ENCODE measurements around the gene RPP38. TPM values are rescaled to one million over a fixed set of nuclear protein-coding genes. Genes with fewer than 3 reads are reported as not detected.

The RPP38 gene
- polyA plus RNA-seq, 1 of the 3 experiments (the other 2 are of a cell fraction) = 18.5 TPM

DNA sequence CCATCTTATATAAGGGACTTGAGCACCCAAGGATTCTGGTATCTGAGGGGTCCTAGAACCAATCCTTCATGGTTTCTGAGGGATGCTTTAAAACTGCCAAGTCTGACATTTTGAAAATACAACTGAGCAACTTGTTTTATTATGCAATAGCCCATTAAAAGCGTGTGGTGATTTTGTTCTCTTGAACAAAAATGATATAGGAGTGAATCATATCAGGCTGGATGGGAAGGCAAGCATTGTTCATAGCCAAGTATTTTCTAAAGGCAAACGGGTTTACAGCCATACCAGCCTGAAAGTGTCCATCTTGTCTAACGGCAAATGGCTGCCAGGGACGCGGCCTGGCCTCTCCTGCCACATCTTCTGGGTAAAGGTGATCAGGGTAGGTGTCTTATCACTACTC lies 23.4 kb downstream of the RPP38 start:
- no peak for TF ChIP-seq GABPA (IDR thresholded peaks at IDR 0.05; ENCODE audit: low read depth)
- TF ChIP-seq RCOR1 (IDR thresholded peaks at IDR 0.05; ENCODE audit: low read length) = no peak
- no peak for TF ChIP-seq GATA2 (CRISPR knock-in tag; IDR thresholded peaks at IDR 0.05)
- no peak for TF ChIP-seq RAD21 (IDR thresholded peaks at IDR 0.05; ENCODE audit: low read length)
- TF ChIP-seq TEAD4 (IDR thresholded peaks at IDR 0.05; ENCODE audit: borderline replicate concordance, insufficient read depth) = no peak
- no peak for TF ChIP-seq EZH2phosphoT487 (IDR thresholded peaks at IDR 0.05; ENCODE audit: borderline replicate concordance, low read depth)
- TF ChIP-seq MAX (IDR thresholded peaks at IDR 0.05; ENCODE audit: low read depth) = no peak
- TF ChIP-seq REST (IDR thresholded peaks at IDR 0.05; ENCODE audit: low read depth, low read length) = no peak
- no peak for TF ChIP-seq NFIC (IDR thresholded peaks at IDR 0.05; ENCODE audit: borderline replicate concordance)
- no peak for TF ChIP-seq RXRA (IDR thresholded peaks at IDR 0.05; ENCODE audit: borderline replicate concordance, low read depth)
- Histone ChIP-seq H3K9me3 (no peaks in the 10 kb centered on the region), H3K4me1 (ENCODE audit: control insufficient read depth in 1 of 2, insufficient read depth in 2 of 2, low read depth in 1 of 2, low read length in 1 of 2) (peaks cover 7 to 21% of the 10 kb centered on the region in 2 experiments; a peak in 3 of 4 replicates), H3K4me2 (no peak overlapping the region), H3F3A (replicated peaks; ENCODE audit: insufficient read depth) (peaks cover 5% of the 10 kb centered on the region), H3K27me3 (ENCODE audit: insufficient read depth) (no peaks in the 10 kb centered on the region), H3K79me2 (ENCODE audit: insufficient read depth) (peaks cover 2% of the 10 kb centered on the region; the same call in 1 of the 2 replicates), H4K20me1 (ENCODE audit: insufficient read depth) (no peaks in the 10 kb centered on the region), H3K9ac (no peak overlapping the region), H3K27ac (ENCODE audit: low read depth in 2 of 2, low read length in 1 of 2) (no peak overlapping the region), H3K36me3 (replicated peaks in 1 of 2; ENCODE audit: control insufficient read depth in 1 of 2, insufficient read depth in 2 of 2, low read length in 1 of 2) (peaks cover 39 to 56% of the 10 kb centered on the region in 2 experiments), H3K4me3 (ENCODE audit: low read depth in 2 of 2, low read length in 1 of 2) (no peak overlapping the region), H2AFZ (ENCODE audit: low read depth) (no peak overlapping the region), H3K9me2 (no peaks in the 10 kb centered on the region)
- POLR2A ChIA-PET = no interaction called here
- 95% methylated on average over 5 of the region's 5 CpGs for WGBS (ENCODE audit: low lambda C conversion rate)
- DNase-seq = no peak
- CTCF ChIA-PET = no interaction called here

DNA sequence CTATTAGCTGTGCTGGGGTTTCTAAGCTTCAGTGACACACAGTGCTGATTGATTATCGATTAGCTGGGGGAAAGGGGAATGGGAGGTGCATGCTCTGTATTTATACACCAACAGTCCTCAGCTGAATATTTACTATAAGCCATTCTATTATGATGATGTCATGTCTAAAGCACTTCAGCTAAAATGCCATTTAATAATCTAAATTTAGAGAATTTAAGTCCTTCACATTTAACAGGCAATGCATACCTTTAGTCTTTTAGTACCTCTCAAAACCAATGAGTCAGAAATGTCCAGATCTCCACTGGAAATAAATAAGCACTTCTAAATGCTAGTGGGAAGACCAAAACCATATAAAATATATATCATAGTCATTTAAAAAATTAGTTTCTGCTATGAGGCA lies 24.6 kb downstream of the RPP38 start:
- no peaks in the 10 kb centered on the region for H3K79me2 ChIP-seq (ENCODE audit: insufficient read depth)
- peaks cover 7 to 21% of the 10 kb centered on the region in 2 experiments; a peak in 3 of 4 replicates for H3K4me1 ChIP-seq (ENCODE audit: control insufficient read depth in 1 of 2, insufficient read depth in 2 of 2, low read depth in 1 of 2, low read length in 1 of 2)
- H4K20me1 ChIP-seq (ENCODE audit: insufficient read depth) = no peaks in the 10 kb centered on the region
- H3K9me2 ChIP-seq = no peaks in the 10 kb centered on the region
- no peak overlapping the region for H3K4me2 ChIP-seq
- H3K9ac ChIP-seq = no peak overlapping the region
- ChIA-PET CTCF (no interaction called here), POLR2A (no interaction called here)
- H3K27ac ChIP-seq (ENCODE audit: low read depth in 2 of 2, low read length in 1 of 2) = 0 out of 4 replicates have a peak overlapping the region, but pooled peaks of 1 of the 2 experiments have one; percentile 11
- H2AFZ ChIP-seq (ENCODE audit: low read depth) = no peak overlapping the region
- H3K27me3 ChIP-seq (ENCODE audit: insufficient read depth) = no peaks in the 10 kb centered on the region
- DNase-seq = no peak
- H3K9me3 ChIP-seq = no peaks in the 10 kb centered on the region
- 80% methylated on average over 1 of the region's 1 CpG for WGBS (ENCODE audit: low lambda C conversion rate)
- TF ChIP-seq RXRA (IDR thresholded peaks at IDR 0.05; ENCODE audit: borderline replicate concordance, low read depth) (no peak), JUND (IDR thresholded peaks at IDR 0.05) (0 out of 2 replicates have a peak, but pooled peaks have one; percentile 4)
- TF ChIP-seq, protein P1, sequence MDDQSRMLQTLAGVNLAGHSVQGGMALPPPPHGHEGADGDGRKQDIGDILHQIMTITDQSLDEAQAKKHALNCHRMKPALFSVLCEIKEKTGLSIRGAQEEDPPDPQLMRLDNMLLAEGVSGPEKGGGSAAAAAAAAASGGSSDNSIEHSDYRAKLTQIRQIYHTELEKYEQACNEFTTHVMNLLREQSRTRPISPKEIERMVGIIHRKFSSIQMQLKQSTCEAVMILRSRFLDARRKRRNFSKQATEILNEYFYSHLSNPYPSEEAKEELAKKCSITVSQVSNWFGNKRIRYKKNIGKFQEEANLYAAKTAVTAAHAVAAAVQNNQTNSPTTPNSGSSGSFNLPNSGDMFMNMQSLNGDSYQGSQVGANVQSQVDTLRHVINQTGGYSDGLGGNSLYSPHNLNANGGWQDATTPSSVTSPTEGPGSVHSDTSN (IDR thresholded peaks at IDR 0.05) = peak; percentile 18; the same call in 1 of the 2 replicates
- H3K4me3 ChIP-seq (ENCODE audit: low read depth in 2 of 2, low read length in 1 of 2) = no peak overlapping the region
- H3K36me3 ChIP-seq (replicated peaks in 1 of 2; ENCODE audit: control insufficient read depth in 1 of 2, insufficient read depth in 2 of 2, low read length in 1 of 2) = peaks cover 29 to 58% of the 10 kb centered on the region in 2 experiments
- peaks cover 5% of the 10 kb centered on the region for H3F3A ChIP-seq (replicated peaks; ENCODE audit: insufficient read depth)
